Vagina (tissue), 2 donors: ENCODE data around the gene KPNA2. TPM values are rescaled to one million over a fixed set of nuclear protein-coding genes. Genes with fewer than 3 reads are reported as not detected.
"Not testable (repeated sequence)": the region's sequence is repeated elsewhere in the genome, so short reads cannot be mapped to it uniquely, and the experiment has no call there.

Experiments
- DNase-seq, 2 donors: peaks; one replicate each; pipeline ENCODE4 v3.0.0-alpha.2; 2017; ENCODE audit errors: extremely low spot score in 2 of 2
- H3K27ac ChIP-seq: fragments of 200-600 bp; sonication (generic); one replicate; pipeline ENCODE4 v1.5.1; 2019
- H3K27me3 ChIP-seq: fragments of 200-600 bp; sonication (generic); one replicate; pipeline ENCODE4 v1.5.1; 2019
- H3K36me3 ChIP-seq, 2 donors: fragments of 200-600 bp; sonication (generic); one replicate each; pipeline ENCODE4 v1.5.1; 2017 to 2019
- H3K4me1 ChIP-seq: fragments of 200-600 bp; sonication (generic); one replicate; pipeline ENCODE4 v1.5.1; 2019
- H3K4me3 ChIP-seq, 2 donors: fragments of 200-600 bp; sonication (generic); 1 replicate in 1 of 2; 2 replicates in 1 of 2; pipeline ENCODE4 v1.5.1; 2016 to 2019
- H3K9me3 ChIP-seq: fragments of 200-600 bp; sonication (generic); one replicate; pipeline ENCODE4 v1.5.1; 2019
- CTCF ChIP-seq, 3 experiments: fragments of 450-650 bp in 2 of 3; fragments of 200-600 bp in 1 of 3; sonication (generic) in 1 of 3; IDR thresholded peaks; one replicate each; pipeline ENCODE4 v1.5.1; 2017 to 2019; ENCODE audit warnings: antibody characterized with exemption in 3 of 3, mild to moderate bottlenecking in 2 of 3, moderate library complexity in 2 of 3
- POLR2A ChIP-seq, 2 donors: fragments of 450-650 bp; IDR thresholded peaks; one replicate each; pipeline ENCODE4 v1.6.1; 2017; ENCODE audit warnings: antibody characterized with exemption in 2 of 2, mild to moderate bottlenecking in 2 of 2, moderate library complexity in 2 of 2
- POLR2AphosphoS5 ChIP-seq, 2 donors: sonication (generic); formaldehyde crosslinking; IDR thresholded peaks; one replicate each; pipeline ENCODE4 v1.9.0; 2017; ENCODE audit warnings: antibody characterized with exemption in 2 of 2, mild to moderate bottlenecking in 2 of 2, low read depth in 1 of 2; ENCODE audit not compliant: insufficient read depth in 1 of 2
- intact Hi-C: fragments of 100-400 bp; cut with DNase I; formaldehyde crosslinking; loops from one replicate; pipeline ENCODE4 v1.15.1; 2023
- total RNA-seq: library from RNA; depleted of rRNA; stranded (reverse); fragments of >200 nt; gene quantifications from one replicate; pipeline ENCODE4 v1.2.3, GENCODE V29; 2016

KPNA2 gene
- total RNA-seq, 1 donor from 2014 or later: 29.7 TPM

DNA sequence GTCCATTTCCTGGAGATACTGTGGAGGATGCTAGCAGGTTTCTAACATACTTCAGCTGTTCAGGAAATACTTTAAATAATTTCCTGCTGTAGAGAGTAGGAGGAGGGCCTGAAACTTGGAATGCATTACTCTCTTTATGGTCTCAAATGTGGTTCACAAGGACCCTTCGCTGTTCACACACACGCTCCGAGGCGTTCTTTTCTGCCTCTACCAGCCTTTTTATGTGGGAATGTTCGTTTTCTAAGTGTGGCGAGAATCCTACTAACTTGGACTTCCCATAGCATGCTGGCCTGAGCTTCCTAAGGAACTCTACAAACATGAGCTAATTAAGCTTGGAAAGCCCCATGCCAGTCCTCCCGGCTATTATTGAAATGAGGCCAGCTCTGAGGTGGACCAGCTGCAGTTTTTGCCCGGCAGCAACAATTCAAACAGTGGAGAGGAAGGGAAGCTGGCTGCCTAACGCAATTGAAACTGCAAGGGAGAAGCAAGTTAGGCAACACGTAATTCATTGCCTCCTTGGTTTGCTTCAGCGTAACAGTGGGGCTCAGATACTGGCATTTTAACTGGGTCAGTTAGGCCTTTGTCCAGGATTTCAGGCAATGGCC, 18.9 kb downstream of the KPNA2 start:
- intact Hi-C loops: no loop called here
- H3K36me3 ChIP-seq: no peaks in the 10 kb centered on the region
- H3K27ac ChIP-seq: peak overlapping the region; percentile 49
- no peaks in the 10 kb centered on the region for H3K27me3 ChIP-seq
- peaks cover 23% of the 10 kb centered on the region for H3K4me1 ChIP-seq
- H3K4me3 ChIP-seq: no peak overlapping the region
- TF ChIP-seq CTCF (IDR thresholded peaks at IDR 0.05): no peak
- TF ChIP-seq POLR2A (IDR thresholded peaks at IDR 0.05): no peak
- no peak for TF ChIP-seq POLR2AphosphoS5 (IDR thresholded peaks at IDR 0.05; ENCODE audit: insufficient read depth in 1 of 2, low read depth in 1 of 2)
- DNase-seq: no peak
- no peaks in the 10 kb centered on the region for H3K9me3 ChIP-seq

GRCh38 chr17:68057531-68057952, 22.0 kb downstream of the KPNA2 start:
- Histone ChIP-seq H3K27me3 (no peaks in the 10 kb centered on the region), H3K4me1 (peaks cover 32% of the 10 kb centered on the region), H3K4me3 (no peak overlapping the region), H3K27ac (no peak overlapping the region), H3K9me3 (no peaks in the 10 kb centered on the region), H3K36me3 (no peaks in the 10 kb centered on the region)
- peak in 1 of 3 experiments; percentile 9 for TF ChIP-seq CTCF (IDR thresholded peaks at IDR 0.05)
- TF ChIP-seq POLR2A (IDR thresholded peaks at IDR 0.05): no peak
- TF ChIP-seq POLR2AphosphoS5 (IDR thresholded peaks at IDR 0.05; ENCODE audit: insufficient read depth in 1 of 2, low read depth in 1 of 2): no peak
- intact Hi-C loops: no loop called here
- no peak for DNase-seq

GRCh38 chr17:68060336-68060735, 24.8 kb downstream of the KPNA2 start:
- Histone ChIP-seq H3K27me3 (no peaks in the 10 kb centered on the region), H3K9me3 (no peaks in the 10 kb centered on the region), H3K4me3 (no peak overlapping the region), H3K4me1 (peaks cover 9% of the 10 kb centered on the region), H3K27ac (no peak overlapping the region), H3K36me3 (no peaks in the 10 kb centered on the region)
- no peak for TF ChIP-seq POLR2A (IDR thresholded peaks at IDR 0.05)
- DNase-seq: no peak
- intact Hi-C loops: no loop called here

DNA sequence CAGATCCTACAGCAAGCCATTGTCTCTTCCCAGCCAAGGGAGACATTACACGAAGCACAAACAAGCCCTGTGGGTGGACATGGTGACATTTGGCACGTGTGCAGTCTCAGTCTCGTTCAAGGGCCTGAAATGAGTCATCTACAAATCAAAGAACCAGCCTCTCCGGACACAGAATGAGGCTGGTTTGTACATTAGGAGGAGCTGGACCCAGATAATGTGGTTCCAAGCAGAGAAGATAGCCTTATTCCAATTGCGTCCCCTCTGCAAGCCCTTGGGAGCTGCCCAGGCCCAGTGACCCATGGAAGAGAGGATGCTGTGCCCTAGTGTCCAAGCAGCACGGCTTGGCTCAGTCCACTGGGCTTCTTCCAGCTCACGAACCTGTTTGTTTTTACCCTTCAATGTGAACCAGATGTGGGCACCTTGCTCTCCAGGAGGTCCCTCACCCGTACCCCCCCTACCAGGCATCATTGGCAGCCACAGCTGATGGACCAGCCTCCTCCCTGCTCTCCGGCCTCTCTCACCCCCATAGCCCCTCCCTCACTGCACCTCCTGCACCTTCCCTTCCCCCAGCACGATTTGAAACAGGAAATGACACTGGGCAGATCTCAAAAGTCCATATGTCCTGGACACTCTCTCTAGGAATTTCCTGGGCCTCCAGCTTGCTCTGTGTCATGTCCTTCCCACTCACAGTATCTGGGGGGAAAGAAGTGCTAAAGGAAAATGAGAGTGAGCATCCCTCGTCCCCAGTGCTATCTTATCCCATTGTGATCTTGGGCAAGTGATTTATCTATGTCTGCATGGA, 26.2 kb downstream of the KPNA2 start:
- no peak overlapping the region for H3K27ac ChIP-seq
- peaks cover 9% of the 10 kb centered on the region for H3K4me1 ChIP-seq
- no peak for DNase-seq

DNA sequence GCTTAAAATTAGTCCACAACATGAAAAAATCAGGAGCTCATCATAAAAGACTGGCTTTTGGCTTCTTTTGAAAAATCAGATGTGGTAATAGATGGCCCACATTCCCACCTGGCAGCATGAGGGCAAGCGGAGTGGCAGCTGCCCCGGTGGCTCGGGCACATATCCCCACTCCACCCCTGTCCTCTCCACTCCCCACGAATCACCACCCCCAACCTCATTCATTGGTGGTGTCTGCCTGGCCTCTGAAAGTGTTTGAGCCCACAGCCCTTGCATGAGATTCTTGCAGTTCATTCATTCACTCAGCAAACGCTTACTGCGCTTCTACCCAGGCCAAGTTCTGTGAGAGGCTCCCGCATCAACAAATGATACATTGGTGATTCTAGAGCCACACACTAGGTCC, 29.8 kb downstream of the KPNA2 start:
- H3K4me1 ChIP-seq, DNase-seq, H3K27me3 ChIP-seq, intact Hi-C loops, H3K27ac ChIP-seq, H3K36me3 ChIP-seq, H3K9me3 ChIP-seq, H3K4me3 ChIP-seq: not testable (repeated sequence)

More for the DNA sequence above, 26.2 kb downstream of the KPNA2 start:
- Histone ChIP-seq H3K4me3 (no peak overlapping the region), H3K9me3 (no peaks in the 10 kb centered on the region), H3K27me3 (no peaks in the 10 kb centered on the region), H3K36me3 (no peaks in the 10 kb centered on the region)
- intact Hi-C loops: no loop called here
- TF ChIP-seq POLR2AphosphoS5 (IDR thresholded peaks at IDR 0.05; ENCODE audit: insufficient read depth in 1 of 2, low read depth in 1 of 2): no peak
- TF ChIP-seq CTCF (IDR thresholded peaks at IDR 0.05): no peak
- no peak for TF ChIP-seq POLR2A (IDR thresholded peaks at IDR 0.05)

DNA sequence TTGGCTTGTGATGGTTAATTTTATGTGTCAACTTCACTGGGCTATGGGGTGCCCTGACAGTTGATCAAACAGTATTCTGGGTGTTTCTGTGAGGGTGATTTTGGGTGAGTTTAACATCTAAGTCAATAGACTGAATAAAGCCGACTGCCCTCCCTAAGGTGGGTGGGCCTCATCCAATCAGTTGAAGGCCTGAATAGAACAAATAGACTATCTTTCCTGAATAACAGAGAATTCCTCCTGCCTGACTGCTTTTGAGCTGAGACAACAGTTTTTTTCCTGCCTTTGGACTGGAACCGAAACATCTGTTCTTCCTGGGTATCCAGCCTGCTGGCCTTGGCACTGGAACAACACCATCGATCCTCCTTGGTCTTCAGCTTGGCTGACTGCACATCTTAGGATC, 33.0 kb downstream of the KPNA2 start:
- intact Hi-C loops, H3K27me3 ChIP-seq, H3K4me1 ChIP-seq, H3K36me3 ChIP-seq, DNase-seq, H3K9me3 ChIP-seq, H3K27ac ChIP-seq, H3K4me3 ChIP-seq: not testable (repeated sequence)

- not testable (repeated sequence) for H3K4me1 ChIP-seq, H3K4me3 ChIP-seq, DNase-seq, H3K36me3 ChIP-seq, H3K9me3 ChIP-seq, H3K27ac ChIP-seq, H3K27me3 ChIP-seq
- intact Hi-C loops: loop anchor here (2.0 kb wide), 1 partner anchor 34 kb away; no protein-coding TSS in a partner anchor
Observed at GRCh38 chr17:68070582-68071444, 35.3 kb downstream of the KPNA2 start.
